NCI-H526 (cell line): ENCODE results near the gene IVNS1ABP.
"Not testable (repeated sequence)": the region's sequence is repeated elsewhere in the genome, so short reads cannot be mapped to it uniquely, and the experiment has no call there.

Experiments
- DNase-seq, 2 experiments: peaks; one replicate each; lab custom pipeline; 2025; lab: John Stamatoyannopoulos, UW

The IVNS1ABP gene

GRCh38 chr1:185334182-185334581 lies 17.1 kb upstream of the IVNS1ABP start:
- no peak for DNase-seq

- DNase-seq: no peak
Observed at GRCh38 chr1:185328255-185328654, 11.2 kb upstream of the IVNS1ABP start.

GRCh38 chr1:185325413-185325812 lies 8.4 kb upstream of the IVNS1ABP start:
- DNase-seq: no peak

GRCh38 chr1:185324118-185324517 lies 7.1 kb upstream of the IVNS1ABP start:
- no peak for DNase-seq

GRCh38 chr1:185322636-185323035 lies 5.6 kb upstream of the IVNS1ABP start:
- DNase-seq: no peak

- DNase-seq: not testable (repeated sequence)
Observed at GRCh38 chr1:185321653-185322221, 4.7 kb upstream of the IVNS1ABP start.

GRCh38 chr1:185321104-185321503 lies 4.1 kb upstream of the IVNS1ABP start:
- not testable (repeated sequence) for DNase-seq

- no peak for DNase-seq
Observed at GRCh38 chr1:185319139-185319475, 2.1 kb upstream of the IVNS1ABP start.

GRCh38 chr1:185318431-185319138 lies 1.5 kb upstream of the IVNS1ABP start:
- peak; percentile 21 to 47 for DNase-seq

GRCh38 chr1:185317886-185318310 lies 855 bp upstream of the IVNS1ABP start:
- peak; percentile 87 to 88 for DNase-seq

- DNase-seq: peak; percentile 90 to 99
Observed at GRCh38 chr1:185316163-185317033, 645 bp downstream of the IVNS1ABP start.

GRCh38 chr1:185315445-185316071 lies 1.5 kb downstream of the IVNS1ABP start:
- DNase-seq: peak; percentile 71 to 80

GRCh38 chr1:185314411-185314810 lies 2.6 kb downstream of the IVNS1ABP start:
- peak in 1 of 2 experiments; percentile 49 for DNase-seq

GRCh38 chr1:185312361-185313138 lies 4.5 kb downstream of the IVNS1ABP start:
- no peak for DNase-seq

GRCh38 chr1:185311589-185312225 lies 5.3 kb downstream of the IVNS1ABP start:
- DNase-seq: no peak

- DNase-seq: peak in 1 of 2 experiments; percentile 20
Observed at GRCh38 chr1:185309566-185309965, 7.5 kb downstream of the IVNS1ABP start.

GRCh38 chr1:185308126-185308525 lies 8.9 kb downstream of the IVNS1ABP start:
- no peak for DNase-seq

GRCh38 chr1:185305419-185305818 lies 11.6 kb downstream of the IVNS1ABP start:
- DNase-seq: no peak

- no peak for DNase-seq
Observed at GRCh38 chr1:185300152-185300551, 16.9 kb downstream of the IVNS1ABP start.

GRCh38 chr1:185297982-185298381 lies 19.1 kb downstream of the IVNS1ABP start:
- no peak for DNase-seq

GRCh38 chr1:185295091-185295490 lies 22.0 kb downstream of the IVNS1ABP start:
- no peak for DNase-seq
